KMS-11 (cell line): ENCODE data around the gene MAP3K8.

Experiments used
- H2AFZ ChIP-seq: fragments of 200-600 bp; sonication (generic); 2 replicates; pipeline ENCODE4 v1.6.1; 2016; ENCODE audit warnings: antibody characterized with exemption, mixed run types, low read depth
- H3K27ac ChIP-seq: fragments of 200-600 bp; sonication (generic); 2 replicates; pipeline ENCODE4 v1.6.1; 2016; ENCODE audit warnings: mild to moderate bottlenecking, mixed run types
- H3K27me3 ChIP-seq: fragments of 200-600 bp; sonication (generic); 2 replicates; pipeline ENCODE4 v1.6.1; 2017; ENCODE audit warnings: mild to moderate bottlenecking, low read depth, mixed run types, moderate library complexity; ENCODE audit not compliant: insufficient read depth
- H3K36me3 ChIP-seq: fragments of 200-600 bp; sonication (generic); 2 replicates; pipeline ENCODE4 v1.6.1; 2017; ENCODE audit warnings: mild to moderate bottlenecking, mixed run types; ENCODE audit not compliant: insufficient read depth
- H3K4me1 ChIP-seq: fragments of 200-600 bp; sonication (generic); 2 replicates; pipeline ENCODE4 v1.6.1; 2016; ENCODE audit warnings: mild to moderate bottlenecking, low read depth, mixed run types; ENCODE audit not compliant: poor library complexity, severe bottlenecking
- H3K4me2 ChIP-seq: fragments of 200-600 bp; sonication (generic); 2 replicates; pipeline ENCODE4 v1.7.0; 2016; ENCODE audit warnings: mild to moderate bottlenecking, mixed run types
- H3K4me3 ChIP-seq: fragments of 200-600 bp; sonication (generic); IDR thresholded peaks from 2 replicates; pipeline ENCODE4 v1.6.1; 2017; ENCODE audit warnings: low read depth, low read length, mixed read lengths; ENCODE audit not compliant: insufficient read depth
- H3K79me2 ChIP-seq: fragments of 200-600 bp; sonication (generic); 2 replicates; pipeline ENCODE4 v1.6.1; 2016; ENCODE audit warnings: low read depth, mixed run types; ENCODE audit not compliant: insufficient read depth
- H3K9ac ChIP-seq: fragments of 200-600 bp; sonication (generic); 2 replicates; pipeline ENCODE4 v1.6.1; 2016; ENCODE audit warnings: mild to moderate bottlenecking, mixed run types
- H4K20me1 ChIP-seq: fragments of 200-600 bp; sonication (generic); 2 replicates; pipeline ENCODE4 v1.6.1; 2016; ENCODE audit warnings: mild to moderate bottlenecking, mixed run types; ENCODE audit not compliant: insufficient read depth
- CTCF ChIP-seq: fragments of 200-600 bp; sonication (generic); conservative IDR thresholded peaks from 2 replicates; pipeline ENCODE4 v1.6.1; 2017; ENCODE audit warnings: low read depth, mild to moderate bottlenecking, antibody characterized with exemption, low read length, moderate library complexity, mixed read lengths

The MAP3K8 gene

GRCh38 chr10:30503700-30504266 is 69.8 kb downstream of the MAP3K8 start:
- no peak overlapping the region for H3K4me3 ChIP-seq
- H3K27me3 ChIP-seq: no peaks in the 10 kb centered on the region
- no peaks in the 10 kb centered on the region for H4K20me1 ChIP-seq
- no peak overlapping the region for H3K9ac ChIP-seq
- H3K4me1 ChIP-seq: peaks cover 15% of the 10 kb centered on the region
- TF ChIP-seq CTCF: no peak
- no peak overlapping the region for H2AFZ ChIP-seq
- H3K36me3 ChIP-seq: no peaks in the 10 kb centered on the region
- no peaks in the 10 kb centered on the region for H3K79me2 ChIP-seq
- no peak overlapping the region for H3K4me2 ChIP-seq
- no peak overlapping the region for H3K27ac ChIP-seq

GRCh38 chr10:30505543-30506298 is 71.7 kb downstream of the MAP3K8 start:
- no peak for TF ChIP-seq CTCF
- H3K4me1 ChIP-seq: peaks cover 26% of the 10 kb centered on the region

GRCh38 chr10:30509508-30509907 is 75.5 kb downstream of the MAP3K8 start:
- no peak overlapping the region for H3K9ac ChIP-seq
- H3K79me2 ChIP-seq: no peaks in the 10 kb centered on the region
- H3K27me3 ChIP-seq: no peaks in the 10 kb centered on the region
- no peak overlapping the region for H2AFZ ChIP-seq
- no peak overlapping the region for H3K4me2 ChIP-seq
- no peak for TF ChIP-seq CTCF
- H3K27ac ChIP-seq: no peak overlapping the region
- H3K4me3 ChIP-seq: no peak overlapping the region
- no peaks in the 10 kb centered on the region for H3K36me3 ChIP-seq
- peaks cover 19% of the 10 kb centered on the region for H3K4me1 ChIP-seq
- no peaks in the 10 kb centered on the region for H4K20me1 ChIP-seq

More at GRCh38 chr10:30505543-30506298, 71.7 kb downstream of the MAP3K8 start:
- no peak overlapping the region for H3K9ac ChIP-seq
- H3K4me2 ChIP-seq: no peak overlapping the region
- no peaks in the 10 kb centered on the region for H3K36me3 ChIP-seq
- no peaks in the 10 kb centered on the region for H3K27me3 ChIP-seq
- H4K20me1 ChIP-seq: no peaks in the 10 kb centered on the region
- no peak overlapping the region for H3K4me3 ChIP-seq
- no peaks in the 10 kb centered on the region for H3K79me2 ChIP-seq
- H3K27ac ChIP-seq: no peak overlapping the region
- H2AFZ ChIP-seq: no peak overlapping the region

- no peaks in the 10 kb centered on the region for H4K20me1 ChIP-seq
- H3K9ac ChIP-seq: no peak overlapping the region
- H3K4me3 ChIP-seq: no peak overlapping the region
- no peaks in the 10 kb centered on the region for H3K79me2 ChIP-seq
- H3K4me1 ChIP-seq: peaks cover 19% of the 10 kb centered on the region
- no peak overlapping the region for H3K27ac ChIP-seq
- no peaks in the 10 kb centered on the region for H3K36me3 ChIP-seq
- no peak overlapping the region; the same call in 1 of the 2 replicates for H3K4me2 ChIP-seq
- no peaks in the 10 kb centered on the region for H3K27me3 ChIP-seq
- no peak overlapping the region for H2AFZ ChIP-seq
- no peak for TF ChIP-seq CTCF
These were observed 76.4 kb downstream of the MAP3K8 start for GRCh38 chr10:30510184-30510931.
